ENCODE results near the gene ANO3. TPM values are rescaled to one million over a fixed set of nuclear protein-coding genes. Genes with fewer than 3 reads are reported as not detected.

The ANO3 gene
- total RNA-seq, 8 experiments from 2014 or later: 0.11 to 45.4 (median 0.39) TPM

- WGBS, 10 experiments: 44 to 86% (median 77%) methylated on average over 1 to 4 of the region's 4 CpGs
- H3K4me3 ChIP-seq: no peak overlapping the region
- H3K4me1 ChIP-seq (replicated peaks in 1 of 2): peaks cover 4 to 6% of the 10 kb centered on the region in 2 donors
- in situ Hi-C loops (cut with MboI; ENCODE audit: low pct_unique_long_range_greater_than_20kb in 2 of 9, low sequenced_read_pairs in 9 of 9, unreplicated experiment in 9 of 9): no loop called here
- ATAC-seq (replicated peaks in 6 of 8): peak in 5 of 8 experiments; percentile 24 to 84 (median 73)
- H3K27ac ChIP-seq: no peak overlapping the region
Measured at GRCh38 chr11:26473216-26474194, 141.6 kb downstream of the ANO3 start.

- Histone ChIP-seq H3K27ac (no peak overlapping the region), H3K4me3 (no peak overlapping the region), H3K4me1 (replicated peaks in 1 of 2) (peaks cover 4 to 6% of the 10 kb centered on the region in 2 donors)
- in situ Hi-C loops (cut with MboI; ENCODE audit: low pct_unique_long_range_greater_than_20kb in 2 of 9, low sequenced_read_pairs in 9 of 9, unreplicated experiment in 9 of 9): no loop called here
- no peak for ATAC-seq (replicated peaks in 6 of 8)
- 17 to 100% (median 97%) methylated on average over 1 to 2 of the region's 2 CpGs for WGBS, 10 experiments
Measured at GRCh38 chr11:26474401-26474800, 142.5 kb downstream of the ANO3 start.

GRCh38 chr11:26477396-26477795 is 145.5 kb downstream of the ANO3 start:
- WGBS, 10 experiments: 29 to 80% (median 58%) methylated on average over 1 to 2 of the region's 2 CpGs; no CpG with 5 or more reads in 1 of the 10 experiments
- Histone ChIP-seq H3K4me1 (replicated peaks in 1 of 2) (peaks cover 4 to 6% of the 10 kb centered on the region in 2 donors), H3K27ac (no peak overlapping the region), H3K4me3 (no peak overlapping the region)
- peak in 3 of 8 experiments; percentile 37 to 72 (median 52) for ATAC-seq (replicated peaks in 6 of 8)
- in situ Hi-C loops (cut with MboI; ENCODE audit: low pct_unique_long_range_greater_than_20kb in 2 of 9, low sequenced_read_pairs in 9 of 9, unreplicated experiment in 9 of 9): no loop called here

- Histone ChIP-seq H3K4me3 (no peak overlapping the region), H3K4me1 (replicated peaks in 1 of 2) (peaks cover under 1 to 6% of the 10 kb centered on the region in 2 donors), H3K27ac (no peak overlapping the region)
- no peak for ATAC-seq (replicated peaks in 6 of 8)
- WGBS, 10 experiments: 0 to 95% (median 64%) methylated on average over 1 to 2 of the region's 2 CpGs; no CpG with 5 or more reads in 2 of the 10 experiments
- in situ Hi-C loops (cut with MboI; ENCODE audit: low pct_unique_long_range_greater_than_20kb in 2 of 9, low sequenced_read_pairs in 9 of 9, unreplicated experiment in 9 of 9): no loop called here
Measured at GRCh38 chr11:26478710-26479109, 146.8 kb downstream of the ANO3 start.

GRCh38 chr11:26480041-26480440 is 148.1 kb downstream of the ANO3 start:
- no peak for ATAC-seq (replicated peaks in 6 of 8)
- WGBS, 10 experiments: 0 to 100% (median 74%) methylated on average over 1 to 3 of the region's 3 CpGs; no CpG with 5 or more reads in 1 of the 10 experiments
- Histone ChIP-seq H3K27ac (no peak overlapping the region), H3K4me3 (no peak overlapping the region), H3K4me1 (replicated peaks in 1 of 2) (peaks cover 0 to 6% of the 10 kb centered on the region in 2 donors)
- in situ Hi-C loops (cut with MboI; ENCODE audit: low pct_unique_long_range_greater_than_20kb in 2 of 9, low sequenced_read_pairs in 9 of 9, unreplicated experiment in 9 of 9): no loop called here

GRCh38 chr11:26483108-26483507 is 151.2 kb downstream of the ANO3 start:
- Histone ChIP-seq H3K27ac (no peak overlapping the region), H3K4me3 (no peak overlapping the region), H3K4me1 (replicated peaks in 1 of 2) (no peaks in the 10 kb centered on the region)
- ATAC-seq (replicated peaks in 6 of 8): peak in 2 of 8 experiments; percentile 84 to 85
- 0 to 80% (median 38%) methylated on average over 1 to 2 of the region's 2 CpGs; no CpG with 5 or more reads in 2 of the 10 experiments for WGBS, 10 experiments
- in situ Hi-C loops (cut with MboI; ENCODE audit: low pct_unique_long_range_greater_than_20kb in 2 of 9, low sequenced_read_pairs in 9 of 9, unreplicated experiment in 9 of 9): no loop called here

GRCh38 chr11:26490546-26490945 is 158.6 kb downstream of the ANO3 start:
- H3K4me3 ChIP-seq: no peak overlapping the region
- ATAC-seq (replicated peaks in 6 of 8): no peak
- no peak overlapping the region for H3K27ac ChIP-seq
- 59 to 100% (median 93%) methylated on average over 1 to 6 of the region's 6 CpGs; no CpG with 5 or more reads in 1 of the 10 experiments for WGBS, 10 experiments
- no peaks in the 10 kb centered on the region for H3K4me1 ChIP-seq (replicated peaks in 1 of 2)
- in situ Hi-C loops (cut with MboI; ENCODE audit: low pct_unique_long_range_greater_than_20kb in 2 of 9, low sequenced_read_pairs in 9 of 9, unreplicated experiment in 9 of 9): no loop called here

- Histone ChIP-seq H3K27ac (no peak overlapping the region), H3K4me1 (replicated peaks in 1 of 2) (no peaks in the 10 kb centered on the region), H3K4me3 (no peak overlapping the region)
- ATAC-seq (replicated peaks in 6 of 8): no peak
- in situ Hi-C loops (cut with MboI; ENCODE audit: low pct_unique_long_range_greater_than_20kb in 2 of 9, low sequenced_read_pairs in 9 of 9, unreplicated experiment in 9 of 9): no loop called here
- 43 to 57% (median 50%) methylated on average over 1 of the region's 1 CpG; no CpG with 5 or more reads in 5 of the 10 experiments for WGBS, 10 experiments
Measured at GRCh38 chr11:26493616-26494015, 161.7 kb downstream of the ANO3 start.

GRCh38 chr11:26507229-26507628 is 175.3 kb downstream of the ANO3 start:
- H3K4me1 ChIP-seq (replicated peaks in 1 of 2): peaks cover 0 to 2% of the 10 kb centered on the region in 2 donors
- no peak overlapping the region for H3K4me3 ChIP-seq
- in situ Hi-C loops (cut with MboI; ENCODE audit: low pct_unique_long_range_greater_than_20kb in 2 of 9, low sequenced_read_pairs in 9 of 9, unreplicated experiment in 9 of 9): loop anchor here in 1 of 9 experiments (25.0 kb wide), 1 partner anchor 95 kb away; no protein-coding TSS in a partner anchor
- 0 to 13% (median 0%) methylated on average over 1 of the region's 1 CpG; no CpG with 5 or more reads in 3 of the 10 experiments for WGBS, 10 experiments
- no peak overlapping the region for H3K27ac ChIP-seq
- no peak for ATAC-seq (replicated peaks in 6 of 8)

- 19 to 100% (median 91%) methylated on average over 1 to 2 of the region's 2 CpGs; no CpG with 5 or more reads in 1 of the 10 experiments for WGBS, 10 experiments
- peak in 2 of 8 experiments; percentile 95 to 97 for ATAC-seq (replicated peaks in 6 of 8)
- Histone ChIP-seq H3K4me1 (replicated peaks in 1 of 2) (peaks cover 0 to 5% of the 10 kb centered on the region in 2 donors), H3K4me3 (no peak overlapping the region), H3K27ac (no peak overlapping the region)
- in situ Hi-C loops (cut with MboI; ENCODE audit: low pct_unique_long_range_greater_than_20kb in 2 of 9, low sequenced_read_pairs in 9 of 9, unreplicated experiment in 9 of 9): loop anchor here in 1 of 9 experiments (25.0 kb wide), 1 partner anchor 98 kb away; no protein-coding TSS in a partner anchor
Measured at GRCh38 chr11:26510164-26510563, 178.2 kb downstream of the ANO3 start.

- WGBS, 10 experiments: 67 to 100% (median 87%) methylated on average over 1 to 2 of the region's 2 CpGs; no CpG with 5 or more reads in 2 of the 10 experiments
- Histone ChIP-seq H3K27ac (no peak overlapping the region), H3K4me1 (replicated peaks in 1 of 2) (peaks cover 0 to 5% of the 10 kb centered on the region in 2 donors), H3K4me3 (no peak overlapping the region)
- no peak for ATAC-seq (replicated peaks in 6 of 8)
- in situ Hi-C loops (cut with MboI; ENCODE audit: low pct_unique_long_range_greater_than_20kb in 2 of 9, low sequenced_read_pairs in 9 of 9, unreplicated experiment in 9 of 9): loop anchor here in 1 of 9 experiments (25.0 kb wide), 1 partner anchor 98 kb away; no protein-coding TSS in a partner anchor
Measured at GRCh38 chr11:26510756-26511155, 178.8 kb downstream of the ANO3 start.

- Histone ChIP-seq H3K4me1 (replicated peaks in 1 of 2) (peaks cover 0 to 5% of the 10 kb centered on the region in 2 donors), H3K27ac (no peak overlapping the region), H3K4me3 (no peak overlapping the region)
- 0 to 85% (median 46%) methylated on average over 1 to 2 of the region's 2 CpGs; no CpG with 5 or more reads in 1 of the 10 experiments for WGBS, 10 experiments
- in situ Hi-C loops (cut with MboI; ENCODE audit: low pct_unique_long_range_greater_than_20kb in 2 of 9, low sequenced_read_pairs in 9 of 9, unreplicated experiment in 9 of 9): loop anchor here in 1 of 9 experiments (25.0 kb wide), 1 partner anchor 100 kb away; no protein-coding TSS in a partner anchor
- ATAC-seq (replicated peaks in 6 of 8): no peak
Measured at GRCh38 chr11:26512196-26512595, 180.3 kb downstream of the ANO3 start.

GRCh38 chr11:26519469-26519868 is 187.5 kb downstream of the ANO3 start:
- in situ Hi-C loops (cut with MboI; ENCODE audit: low pct_unique_long_range_greater_than_20kb in 2 of 9, low sequenced_read_pairs in 9 of 9, unreplicated experiment in 9 of 9): loop anchor here in 1 of 9 experiments (25.0 kb wide), 1 partner anchor 107 kb away; no protein-coding TSS in a partner anchor
- WGBS, 10 experiments: 21 to 100% (median 81%) methylated on average over 1 to 2 of the region's 2 CpGs; no CpG with 5 or more reads in 2 of the 10 experiments
- H3K27ac ChIP-seq: no peak overlapping the region
- H3K4me1 ChIP-seq (replicated peaks in 1 of 2): no peaks in the 10 kb centered on the region
- ATAC-seq (replicated peaks in 6 of 8): peak in 2 of 8 experiments; percentile 32 to 61
- H3K4me3 ChIP-seq: no peak overlapping the region
